ENCODE results near the gene SEMA5A.

DNA sequence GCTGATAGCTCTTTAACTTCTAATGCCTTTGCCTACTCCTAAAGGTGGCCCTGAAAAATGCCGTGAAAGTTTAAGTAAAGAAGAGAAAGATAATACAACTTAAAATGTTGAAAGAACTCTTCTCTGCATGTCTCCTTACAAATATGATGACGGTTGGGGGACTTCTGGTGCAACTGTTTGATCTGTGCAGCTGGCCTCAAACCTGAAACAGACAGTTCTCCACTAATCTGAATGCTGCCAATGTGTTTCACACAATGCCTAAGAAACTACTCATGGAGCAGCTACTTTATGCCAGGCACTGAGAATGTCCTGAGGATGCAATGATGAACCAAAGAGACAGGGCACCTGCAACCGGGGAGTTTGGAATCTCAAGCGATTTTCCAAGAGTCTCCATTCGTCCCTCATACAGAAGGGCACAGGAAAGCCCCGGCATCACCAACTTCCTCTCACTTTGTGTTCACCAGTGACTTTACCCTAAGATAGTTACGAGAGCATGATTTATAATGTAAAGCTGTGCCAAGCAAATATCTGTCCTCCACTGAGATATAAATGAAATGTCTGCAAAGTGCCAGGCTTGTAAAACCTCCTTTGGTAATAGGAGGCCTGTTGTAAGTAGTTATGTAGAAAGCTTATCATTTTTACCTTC lies 455.4 kb downstream of the SEMA5A start:
- TF ChIP-seq, protein P1, sequence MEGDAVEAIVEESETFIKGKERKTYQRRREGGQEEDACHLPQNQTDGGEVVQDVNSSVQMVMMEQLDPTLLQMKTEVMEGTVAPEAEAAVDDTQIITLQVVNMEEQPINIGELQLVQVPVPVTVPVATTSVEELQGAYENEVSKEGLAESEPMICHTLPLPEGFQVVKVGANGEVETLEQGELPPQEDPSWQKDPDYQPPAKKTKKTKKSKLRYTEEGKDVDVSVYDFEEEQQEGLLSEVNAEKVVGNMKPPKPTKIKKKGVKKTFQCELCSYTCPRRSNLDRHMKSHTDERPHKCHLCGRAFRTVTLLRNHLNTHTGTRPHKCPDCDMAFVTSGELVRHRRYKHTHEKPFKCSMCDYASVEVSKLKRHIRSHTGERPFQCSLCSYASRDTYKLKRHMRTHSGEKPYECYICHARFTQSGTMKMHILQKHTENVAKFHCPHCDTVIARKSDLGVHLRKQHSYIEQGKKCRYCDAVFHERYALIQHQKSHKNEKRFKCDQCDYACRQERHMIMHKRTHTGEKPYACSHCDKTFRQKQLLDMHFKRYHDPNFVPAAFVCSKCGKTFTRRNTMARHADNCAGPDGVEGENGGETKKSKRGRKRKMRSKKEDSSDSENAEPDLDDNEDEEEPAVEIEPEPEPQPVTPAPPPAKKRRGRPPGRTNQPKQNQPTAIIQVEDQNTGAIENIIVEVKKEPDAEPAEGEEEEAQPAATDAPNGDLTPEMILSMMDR (IDR thresholded peaks at IDR 0.05) = no peak
- no peak for TF ChIP-seq POLR2A (IDR thresholded peaks at IDR 0.05)

Measured in uterus (tissue), 2 donors.